ENCODE data around the gene TRIM60.
"Not testable (repeated sequence)": the region's sequence is repeated elsewhere in the genome, so short reads cannot be mapped to it uniquely, and the experiment has no call there.

The TRIM60 gene

GRCh38 chr4:165055601-165056000, 23.8 kb downstream of the TRIM60 start:
- DNase-seq, result no peak

- DNase-seq, result no peak
Measured at GRCh38 chr4:165058666-165059065, 26.9 kb downstream of the TRIM60 start.

- no peak for DNase-seq
Measured at GRCh38 chr4:165059386-165059785, 27.6 kb downstream of the TRIM60 start.

GRCh38 chr4:165060938-165061337, 29.1 kb downstream of the TRIM60 start:
- DNase-seq, result no peak

GRCh38 chr4:165070560-165070959, 38.8 kb downstream of the TRIM60 start:
- no peak for DNase-seq

- DNase-seq, result not testable (repeated sequence)
Measured at GRCh38 chr4:165073346-165073745, 41.5 kb downstream of the TRIM60 start.

GRCh38 chr4:165077034-165077578, 45.3 kb downstream of the TRIM60 start:
- DNase-seq, result no peak

GRCh38 chr4:165079476-165079875, 47.7 kb downstream of the TRIM60 start:
- no peak for DNase-seq

GRCh38 chr4:165084787-165085186, 53.0 kb downstream of the TRIM60 start:
- not testable (repeated sequence) for DNase-seq

GRCh38 chr4:165085946-165086345, 54.1 kb downstream of the TRIM60 start:
- DNase-seq, result peak; percentile 14

- no peak for DNase-seq
Measured at GRCh38 chr4:165088366-165088765, 56.6 kb downstream of the TRIM60 start.
